GM12872 (cell line): ENCODE measurements around the gene SLC22A2.

Experiments
- CTCF ChIP-seq: IDR thresholded peaks from 3 replicates; pipeline ENCODE4 v1.5.1; 2011; ENCODE audit warnings: low read depth, mild to moderate bottlenecking, low read length, moderate library complexity; ENCODE audit not compliant: insufficient read depth

The SLC22A2 gene

GRCh38 chr6:160278311-160278710 lies 19.7 kb upstream of the SLC22A2 start:
- no peak for TF ChIP-seq CTCF

DNA sequence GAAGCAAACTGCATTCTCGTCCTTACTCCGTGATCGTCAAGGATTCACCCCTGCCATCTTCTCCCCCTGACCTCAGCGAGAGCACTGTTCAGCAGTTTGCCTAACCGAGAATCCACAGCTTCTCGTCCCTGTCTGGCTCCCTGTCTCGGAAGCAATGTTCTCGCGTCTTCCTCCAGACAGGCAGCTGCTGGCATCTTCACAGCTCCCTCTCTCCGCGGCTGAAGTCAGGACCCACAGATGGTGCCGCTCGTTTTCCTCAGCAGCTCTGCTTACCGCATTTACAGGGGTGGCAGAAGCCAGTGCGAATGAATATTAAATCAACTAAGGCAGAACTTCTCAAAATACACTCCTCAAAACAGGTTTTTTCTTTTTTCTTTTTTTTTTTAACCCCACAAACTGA lies 18.9 kb upstream of the SLC22A2 start:
- no peak for TF ChIP-seq CTCF

GRCh38 chr6:160277144-160277543 lies 18.5 kb upstream of the SLC22A2 start:
- TF ChIP-seq CTCF, result no peak

GRCh38 chr6:160276126-160276525 lies 17.5 kb upstream of the SLC22A2 start:
- TF ChIP-seq CTCF, result no peak

DNA sequence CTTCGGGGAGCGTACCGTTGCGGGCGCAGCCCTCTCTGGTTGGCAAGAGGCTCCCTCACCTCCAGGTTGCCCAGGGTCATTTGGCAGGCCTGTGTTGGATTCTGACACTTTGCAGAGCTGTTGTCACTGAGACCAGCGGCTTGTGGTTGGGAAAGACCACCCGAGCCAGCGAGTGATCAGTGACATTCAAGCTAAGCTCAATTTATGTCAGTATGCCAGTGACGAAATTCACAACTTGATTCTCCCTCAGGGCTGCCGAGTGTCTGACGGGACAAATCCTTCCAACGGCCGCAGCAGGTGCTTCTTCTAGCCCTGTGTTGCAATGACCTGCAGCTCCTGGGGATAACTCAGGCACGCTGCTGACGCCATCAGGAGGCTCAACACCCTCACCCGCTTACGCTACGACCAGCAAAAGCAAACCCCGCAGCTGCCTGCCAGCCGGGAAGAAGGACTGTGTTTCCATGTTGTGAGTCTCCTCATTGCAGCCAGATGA lies 16.9 kb upstream of the SLC22A2 start:
- no peak for TF ChIP-seq CTCF

DNA sequence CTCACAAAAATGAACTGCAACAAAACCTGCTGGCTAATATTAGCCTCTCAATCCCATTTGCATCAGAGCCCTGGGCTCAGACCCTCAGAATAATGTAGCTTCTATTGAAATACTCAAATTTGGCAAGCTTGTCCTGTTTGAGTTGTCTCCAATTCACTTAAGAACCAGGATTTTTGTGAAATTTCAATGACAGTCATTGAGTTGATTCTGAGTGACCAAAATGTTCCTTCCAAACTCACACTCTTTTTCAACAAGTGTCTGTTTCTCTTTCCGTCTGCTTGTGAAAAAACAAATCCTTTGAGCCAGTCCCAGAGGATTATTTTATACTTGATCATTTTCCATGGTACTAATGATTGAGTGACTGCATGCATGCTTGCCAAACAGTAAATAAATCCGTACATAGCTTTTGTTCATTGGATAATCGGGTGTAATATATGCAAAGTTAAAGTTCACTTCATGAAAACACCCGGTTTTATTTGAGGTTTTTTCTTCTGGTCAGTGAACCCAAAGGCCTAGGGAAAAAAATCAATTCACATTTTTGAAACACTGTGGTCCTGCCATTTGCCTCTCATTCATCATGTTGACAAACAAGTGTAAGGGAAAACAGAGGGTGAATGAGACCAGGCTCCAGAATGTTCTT lies 16.4 kb upstream of the SLC22A2 start:
- TF ChIP-seq CTCF, result no peak

- TF ChIP-seq CTCF, result no peak
Observed at GRCh38 chr6:160273750-160274149, 15.1 kb upstream of the SLC22A2 start.
